Measurements from ENCODE around the gene MAP3K2.

DNA sequence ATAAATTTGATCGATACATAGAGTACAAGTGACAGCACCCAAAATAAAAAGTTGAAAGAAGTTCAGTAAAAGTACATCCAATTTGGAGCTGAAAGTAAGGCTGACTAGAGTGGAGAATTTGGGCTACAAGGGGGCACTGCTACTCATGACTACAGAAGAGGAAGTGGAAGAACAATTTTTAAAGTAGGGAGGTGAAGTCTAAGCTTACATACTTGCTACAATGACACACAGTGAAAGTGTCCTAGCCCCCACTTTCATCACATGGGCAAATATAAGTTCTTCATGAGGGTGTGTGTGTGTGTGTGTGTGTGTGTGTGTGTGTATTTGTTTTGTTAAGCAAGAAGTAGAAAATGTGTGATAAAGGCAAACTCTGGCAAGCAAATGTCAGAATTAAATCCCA is 45.7 kb downstream of the MAP3K2 start:
- no peak for TF ChIP-seq CTCF (IDR thresholded peaks at IDR 0.05; ENCODE audit: insufficient read depth, low read depth, low read length)
- TF ChIP-seq EZH2 (IDR thresholded peaks at IDR 0.05; ENCODE audit: insufficient read depth, low read length) = no peak
